GM12864 (cell line): ENCODE measurements around the gene LRRC74A.

Experiments
- DNase-seq: peaks from one replicate; pipeline ENCODE4 v3.0.0-alpha.2; 2011; ENCODE audit warnings: low read depth
- H3K4me3 ChIP-seq: 2 replicates; pipeline ENCODE4 v1.5.1; 2011; ENCODE audit warnings: mild to moderate bottlenecking, low read depth, low read length, control low read depth
- CTCF ChIP-seq: IDR thresholded peaks from 2 replicates; pipeline ENCODE4 v1.5.1; 2011; ENCODE audit warnings: low read depth, mild to moderate bottlenecking, moderate library complexity, low read length, control low read depth, inconsistent platforms; ENCODE audit errors: missing control alignments

Gene LRRC74A

GRCh38 chr14:76808990-76809389, 17.2 kb upstream of the LRRC74A start:
- H3K4me3 ChIP-seq: no peak overlapping the region
- no peak for TF ChIP-seq CTCF
- no peak for DNase-seq

GRCh38 chr14:76810525-76810924, 15.7 kb upstream of the LRRC74A start:
- no peak overlapping the region for H3K4me3 ChIP-seq
- no peak for DNase-seq
- TF ChIP-seq CTCF: no peak

GRCh38 chr14:76810953-76811400, 15.2 kb upstream of the LRRC74A start:
- H3K4me3 ChIP-seq: peak overlapping the region; percentile 36
- peak; percentile 64 for TF ChIP-seq CTCF
- peak; percentile 15 for DNase-seq

- TF ChIP-seq CTCF: no peak
- peak overlapping the region; percentile 85 for H3K4me3 ChIP-seq
- DNase-seq: no peak
These were observed 14.6 kb upstream of the LRRC74A start for GRCh38 chr14:76811561-76811960.

- no peak for TF ChIP-seq CTCF
- H3K4me3 ChIP-seq: peak overlapping the region; percentile 85
- no peak for DNase-seq
These were observed 14.2 kb upstream of the LRRC74A start for GRCh38 chr14:76812093-76812421.

GRCh38 chr14:76812422-76813383, 13.5 kb upstream of the LRRC74A start, which contains the start of gene ANGEL1:
TSS of gene ANGEL1 (minus strand) at chr14:76812882. CDS start at chr14:76812827, 55 bp downstream.
- DNase-seq: peak; percentile 87
- TF ChIP-seq CTCF: no peak

More at GRCh38 chr14:76812422-76813383, 13.5 kb upstream of the LRRC74A start, which contains the start of gene ANGEL1:
- peak within 1 kb of the TSS; percentile 85 for H3K4me3 ChIP-seq
